Ovary (tissue), 9 donors: Measurements from ENCODE around the gene DHRS12. TPM values are rescaled to one million over a fixed set of nuclear protein-coding genes. Genes with fewer than 3 reads are reported as not detected.

Source experiments
- DNase-seq, 5 donors: peaks; one replicate each; pipeline ENCODE4 v3.0.0-alpha.2; 2019 to 2020
- H3K27ac ChIP-seq, 2 donors: fragments of 200-600 bp; one replicate each; pipeline versions ENCODE4 v1.5.1 to v1.8.0; 2019 to 2022
- H3K27me3 ChIP-seq: fragments of 200-600 bp; one replicate; pipeline ENCODE4 v1.8.0; 2022
- H3K36me3 ChIP-seq: fragments of 200-600 bp; sonication (generic); one replicate; pipeline ENCODE4 v1.5.1; 2019
- H3K4me1 ChIP-seq: one replicate; pipeline ENCODE4 v1.8.1; 2013; ENCODE audit warnings: mild to moderate bottlenecking, moderate library complexity; ENCODE audit not compliant: insufficient read depth
- H3K4me3 ChIP-seq: fragments of 200-600 bp; sonication (generic); one replicate; pipeline ENCODE4 v1.5.1; 2017
- H3K9me3 ChIP-seq, 2 donors: fragments of 200-600 bp in 1 of 2; sonication (generic) in 1 of 2; one replicate each; pipeline versions ENCODE4 v1.5.1 to v1.8.1; 2013 to 2019; ENCODE audit warnings: mild to moderate bottlenecking in 1 of 2, moderate library complexity in 1 of 2
- EP300 ChIP-seq: sonication (generic); formaldehyde crosslinking; IDR thresholded peaks from one replicate; pipeline ENCODE4 v1.6.1; 2017; ENCODE audit warnings: antibody characterized with exemption
- POLR2A ChIP-seq: fragments of 450-650 bp; IDR thresholded peaks from one replicate; pipeline ENCODE4 v1.6.1; 2017; ENCODE audit warnings: antibody characterized with exemption, mild to moderate bottlenecking, moderate library complexity
- WGBS, 3 donors: extraction: QIAGEN DNeasy Blood & Tissue Kit in 1 of 3; methylation state at CpG; one replicate each; pipeline versions ENCODE4 v1.1.5 to v1.1.7; 2013 to 2017; 5-methylcytosine and 5-hydroxymethylcytosine counted together
- intact Hi-C, 4 donors: fragments of 100-400 bp; cut with DNase I; formaldehyde crosslinking; loops; one replicate each; pipeline versions ENCODE4 v1.11.0 to v1.15.1; 2022 to 2023
- polyA plus RNA-seq, 2 donors: library from polyadenylated mRNA; stranded (reverse); fragments of 200-250 nt in 1 of 2; fragments of 350-450 nt in 1 of 2; fragmentation: Illumina TruSeq in 1 of 2; extraction: RNeasy Lipid Tissue Mini Kit (QIAGEN cat#74804) in 1 of 2; gene quantifications; one replicate each; pipeline ENCODE4 v1.2.3, GENCODE V29; 2013 to 2014
- total RNA-seq, 7 donors: library from RNA; depleted of rRNA in 2 of 7; stranded (reverse); fragments of >200 nt in 2 of 7; fragmentation: NEBNext Ultra II Directional in 3 of 7; extraction: Animal tissue kit (Norgen Biotek cat#: 25700) in 3 of 7; gene quantifications; one replicate each; pipeline versions ENCODE4 v1.1.0 to v1.2.4, GENCODE V29; 2016 to 2023
- TF ChIP-seq, protein P1 (sequence below), 3 donors: fragments of 450-650 bp in 2 of 3; fragments of 200-600 bp in 1 of 3; IDR thresholded peaks; one replicate each; pipeline versions ENCODE4 v1.5.1 to v1.8.0; 2016 to 2022; ENCODE audit warnings: antibody characterized with exemption in 3 of 3, mild to moderate bottlenecking in 1 of 3
- donor health status: DM: no; HTN: no; CAD: no; lungs with moderate emphysema.
- donor health status: DM: no; HTN: no; CAD: no.
- donor health status: Bipolar disorder and iron deficiency.
- donor health status: DM: yes; HTN: yes; CAD: no.
- donor health status: DM: no; HTN: no; CAD: no.
- donor health status: DM: yes; HTN: yes; CAD: no.

DHRS12 gene
- total and polyA plus RNA-seq, 9 donors, result 9.7 to 29.1 (median 18.3) TPM

DNA sequence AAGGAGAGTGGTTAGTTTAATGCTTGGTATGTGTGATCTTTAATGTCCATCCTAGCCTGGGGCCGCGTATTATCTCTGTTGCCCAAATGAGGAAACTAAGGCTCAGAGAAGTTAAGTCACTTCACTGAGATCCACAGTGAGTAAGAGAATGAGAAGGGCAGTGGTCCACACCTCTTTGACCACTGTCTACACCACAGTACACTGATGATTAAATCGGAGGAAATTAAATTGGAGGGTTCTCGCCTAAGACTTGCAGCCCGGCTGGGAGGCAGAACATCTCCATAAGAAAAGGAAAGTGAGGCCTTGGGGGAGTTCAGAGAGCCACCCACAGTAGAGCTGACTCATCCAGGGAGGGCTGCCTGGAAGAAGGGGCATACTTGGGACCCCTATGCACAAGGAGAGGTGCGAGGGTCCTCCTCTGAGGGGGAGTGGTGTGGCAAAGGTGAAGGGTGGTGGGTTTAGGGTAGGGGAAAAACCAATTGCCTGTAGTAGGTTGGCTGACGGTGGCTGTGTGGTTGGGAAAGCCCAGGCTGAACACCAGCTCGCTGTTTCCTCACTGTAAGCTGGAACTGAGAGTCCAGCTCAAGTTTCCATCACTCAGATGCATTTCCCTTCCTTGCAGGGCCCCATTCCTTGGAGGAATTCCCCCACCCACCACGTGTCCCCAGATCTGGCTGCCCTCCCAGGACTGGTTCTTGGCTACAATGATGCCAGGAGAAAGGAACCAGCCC lies 15.0 kb upstream of the DHRS12 start:
- Histone ChIP-seq H3K9me3 (no peaks in the 10 kb centered on the region), H3K4me3 (no peak overlapping the region), H3K4me1 (no peaks in the 10 kb centered on the region), H3K27me3 (no peaks in the 10 kb centered on the region), H3K27ac (no peak overlapping the region), H3K36me3 (no peaks in the 10 kb centered on the region)
- intact Hi-C loops, result loop anchor here in 2 of 4 donors (10.0 kb wide), 1 partner anchor 306 kb away; the partner anchor contains the start of gene NEK5 (in 2 of the 2)
- 77 to 81% (median 80%) methylated on average over 9 of the region's 9 CpGs for WGBS, 3 donors
- TF ChIP-seq EP300 (no peak), POLR2A (no peak)
- TF ChIP-seq, protein P1, sequence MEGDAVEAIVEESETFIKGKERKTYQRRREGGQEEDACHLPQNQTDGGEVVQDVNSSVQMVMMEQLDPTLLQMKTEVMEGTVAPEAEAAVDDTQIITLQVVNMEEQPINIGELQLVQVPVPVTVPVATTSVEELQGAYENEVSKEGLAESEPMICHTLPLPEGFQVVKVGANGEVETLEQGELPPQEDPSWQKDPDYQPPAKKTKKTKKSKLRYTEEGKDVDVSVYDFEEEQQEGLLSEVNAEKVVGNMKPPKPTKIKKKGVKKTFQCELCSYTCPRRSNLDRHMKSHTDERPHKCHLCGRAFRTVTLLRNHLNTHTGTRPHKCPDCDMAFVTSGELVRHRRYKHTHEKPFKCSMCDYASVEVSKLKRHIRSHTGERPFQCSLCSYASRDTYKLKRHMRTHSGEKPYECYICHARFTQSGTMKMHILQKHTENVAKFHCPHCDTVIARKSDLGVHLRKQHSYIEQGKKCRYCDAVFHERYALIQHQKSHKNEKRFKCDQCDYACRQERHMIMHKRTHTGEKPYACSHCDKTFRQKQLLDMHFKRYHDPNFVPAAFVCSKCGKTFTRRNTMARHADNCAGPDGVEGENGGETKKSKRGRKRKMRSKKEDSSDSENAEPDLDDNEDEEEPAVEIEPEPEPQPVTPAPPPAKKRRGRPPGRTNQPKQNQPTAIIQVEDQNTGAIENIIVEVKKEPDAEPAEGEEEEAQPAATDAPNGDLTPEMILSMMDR (IDR thresholded peaks at IDR 0.05), result no peak
- DNase-seq, result no peak

- no peaks in the 10 kb centered on the region for H3K4me1 ChIP-seq
- no peak overlapping the region for H3K27ac ChIP-seq
- no peaks in the 10 kb centered on the region for H3K9me3 ChIP-seq
- WGBS, 3 donors, result 92 to 95% (median 93%) methylated on average over 4 of the region's 4 CpGs
- H3K27me3 ChIP-seq, result no peaks in the 10 kb centered on the region
- H3K36me3 ChIP-seq, result no peaks in the 10 kb centered on the region
- H3K4me3 ChIP-seq, result no peak overlapping the region
- no peak for DNase-seq
- TF ChIP-seq, protein P1 (IDR thresholded peaks at IDR 0.05), result no peak
- TF ChIP-seq EP300 (no peak), POLR2A (no peak)
- intact Hi-C loops, result loop anchor here in 2 of 4 donors (10.0 kb wide), 1 partner anchor 307 kb away; the partner anchor contains the start of gene NEK5 (in 2 of the 2)
Observed at GRCh38 chr13:51818276-51818675, 14.3 kb upstream of the DHRS12 start.

GRCh38 chr13:51817717-51818116 lies 13.8 kb upstream of the DHRS12 start:
- Histone ChIP-seq H3K4me1 (no peaks in the 10 kb centered on the region), H3K27ac (no peak overlapping the region), H3K27me3 (no peaks in the 10 kb centered on the region), H3K36me3 (no peaks in the 10 kb centered on the region), H3K9me3 (no peaks in the 10 kb centered on the region), H3K4me3 (no peak overlapping the region)
- intact Hi-C loops, result loop anchor here in 2 of 4 donors (10.0 kb wide), 1 partner anchor 307 kb away; the partner anchor contains the start of gene NEK5 (in 2 of the 2)
- TF ChIP-seq EP300, result no peak
- TF ChIP-seq, protein P1 (IDR thresholded peaks at IDR 0.05), result no peak
- TF ChIP-seq POLR2A, result no peak
- 77 to 90% (median 86%) methylated on average over 8 of the region's 8 CpGs for WGBS, 3 donors
- no peak for DNase-seq

DNA sequence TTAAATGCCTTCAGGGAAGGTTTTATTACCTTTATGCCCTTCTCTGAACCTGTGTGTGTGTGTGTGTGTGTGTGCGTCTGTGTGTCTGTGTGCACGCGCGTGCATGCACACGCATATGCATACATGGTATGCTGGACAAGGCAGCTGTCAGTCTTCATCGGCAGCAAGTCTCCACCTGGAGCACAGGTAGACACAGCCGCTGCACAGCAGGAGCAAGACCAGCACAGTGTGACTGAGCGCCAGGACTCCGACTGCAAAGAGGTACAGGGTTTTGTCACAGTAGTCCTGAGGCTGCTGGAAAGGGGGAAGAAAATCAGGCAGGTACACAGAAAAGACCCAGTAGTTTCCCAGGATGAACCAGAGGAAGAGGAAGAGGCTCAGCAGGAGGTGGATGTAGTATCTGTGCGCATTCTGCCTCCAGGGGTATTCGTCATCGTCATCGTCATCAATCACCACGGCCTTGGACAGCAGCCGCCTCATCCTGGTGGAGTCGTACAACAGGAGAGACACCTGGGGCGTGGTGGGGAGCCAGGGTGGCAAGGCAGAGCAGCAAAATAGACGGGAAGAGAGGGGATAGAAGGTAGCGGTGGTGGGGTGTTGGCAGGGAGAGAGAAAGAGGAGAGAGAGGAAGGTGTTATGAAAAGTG lies 12.8 kb upstream of the DHRS12 start:
- no peaks in the 10 kb centered on the region for H3K27me3 ChIP-seq
- intact Hi-C loops, result loop anchor here in 2 of 4 donors (10.0 kb wide), 1 partner anchor 308 kb away; the partner anchor contains the start of gene NEK5 (in 2 of the 2)
- no peak for DNase-seq
- WGBS, 3 donors, result 79 to 84% (median 80%) methylated on average over 19 of the region's 19 CpGs
- no peak overlapping the region for H3K4me3 ChIP-seq
- no peak for TF ChIP-seq EP300
- TF ChIP-seq, protein P1 (IDR thresholded peaks at IDR 0.05), result no peak
- no peak for TF ChIP-seq POLR2A
- H3K4me1 ChIP-seq, result no peaks in the 10 kb centered on the region
- H3K9me3 ChIP-seq, result no peaks in the 10 kb centered on the region
- H3K36me3 ChIP-seq, result no peaks in the 10 kb centered on the region
- H3K27ac ChIP-seq, result no peak overlapping the region
